Testis (tissue), 3 donors: Measurements from ENCODE around the gene ACSS1. TPM values are rescaled to one million over a fixed set of nuclear protein-coding genes. Genes with fewer than 3 reads are reported as not detected.

Experiments
- DNase-seq: peaks from one replicate; pipeline ENCODE4 v3.0.0-alpha.2; 2019
- H3K27ac ChIP-seq, 2 donors: fragments of 200-600 bp; sonication (generic); one replicate each; pipeline ENCODE4 v1.5.1; 2019
- H3K27me3 ChIP-seq: fragments of 200-600 bp; sonication (generic); one replicate; pipeline ENCODE4 v1.5.1; 2019
- H3K36me3 ChIP-seq: fragments of 200-600 bp; sonication (generic); one replicate; pipeline ENCODE4 v1.5.1; 2017; ENCODE audit warnings: low read depth; ENCODE audit errors: missing control alignments
- H3K4me1 ChIP-seq: fragments of 200-600 bp; sonication (generic); one replicate; pipeline ENCODE4 v1.5.1; 2019
- H3K4me3 ChIP-seq, 2 donors: fragments of 200-600 bp; sonication (generic); one replicate each; pipeline ENCODE4 v1.5.1; 2017 to 2019
- H3K9me3 ChIP-seq: fragments of 200-600 bp; sonication (generic); one replicate; pipeline ENCODE4 v1.5.1; 2017
- POLR2A ChIP-seq: fragments of 450-650 bp; IDR thresholded peaks from one replicate; pipeline ENCODE4 v1.6.1; 2017; ENCODE audit warnings: antibody characterized with exemption, mild to moderate bottlenecking, moderate library complexity
- WGBS, 2 donors: methylation state at CpG; one replicate each; pipeline ENCODE4 v1.1.5; 2018; 5-methylcytosine and 5-hydroxymethylcytosine counted together
- intact Hi-C: fragments of 100-400 bp; cut with DNase I; formaldehyde crosslinking; loops from one replicate; pipeline ENCODE4 v1.15.1; 2023; ENCODE audit warnings: low total_unique reads
- polyA plus RNA-seq: library from polyadenylated mRNA; stranded (reverse); fragments of 350-450 nt; fragmentation: Illumina TruSeq; extraction: RNeasy Lipid Tissue Mini Kit (QIAGEN cat#74804); gene quantifications from one replicate; pipeline ENCODE4 v1.2.3, GENCODE V29; 2014; ENCODE audit warnings: low read depth, low replicate concordance; ENCODE audit not compliant: insufficient read depth
- total RNA-seq, 2 donors: library from RNA; depleted of rRNA; stranded (reverse); fragments of >200 nt; gene quantifications; one replicate each; pipeline ENCODE4 v1.2.3, GENCODE V29; 2016
- TF ChIP-seq, protein P1 (sequence below), 3 experiments: fragments of 450-650 bp in 2 of 3; fragments of 200-600 bp in 1 of 3; sonication (generic) in 1 of 3; IDR thresholded peaks; one replicate each; pipeline ENCODE4 v1.5.1; 2016 to 2019; ENCODE audit warnings: antibody characterized with exemption in 3 of 3, mild to moderate bottlenecking in 2 of 3, moderate library complexity in 1 of 3

The ACSS1 gene
- total and polyA plus RNA-seq, 3 donors from 2014 or later, result 61.5 to 184 (median 162) TPM

DNA sequence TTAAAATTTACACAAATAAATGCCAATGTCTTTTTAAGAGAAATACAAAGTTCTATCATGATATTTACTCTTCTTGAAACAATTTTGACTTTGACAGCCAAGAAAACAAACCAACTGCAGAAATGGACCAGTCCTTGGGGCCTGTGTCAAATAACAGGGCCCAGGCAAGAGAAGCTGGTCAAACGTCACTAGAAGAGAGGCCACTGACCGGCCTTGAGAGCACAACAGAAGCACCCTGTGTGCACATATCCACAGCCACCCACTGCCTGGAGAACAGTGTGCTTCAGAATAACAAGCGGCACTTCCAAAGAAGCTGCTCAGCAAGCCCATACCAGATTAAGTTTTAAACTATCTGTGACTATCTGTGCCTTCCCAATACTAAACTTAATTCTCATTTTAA is 80.1 kb downstream of the ACSS1 start:
- peaks cover 37% of the 10 kb centered on the region for H3K4me1 ChIP-seq
- no peaks in the 10 kb centered on the region for H3K9me3 ChIP-seq
- no peak overlapping the region for H3K4me3 ChIP-seq
- peak; percentile 87 for DNase-seq
- TF ChIP-seq POLR2A, result no peak
- H3K27me3 ChIP-seq, result no peaks in the 10 kb centered on the region
- no peaks in the 10 kb centered on the region for H3K36me3 ChIP-seq
- peak overlapping the region; percentile 82 to 87 for H3K27ac ChIP-seq
- 50 to 63% methylated on average over 3 of the region's 3 CpGs for WGBS, 2 donors
- intact Hi-C loops, result no loop called here

DNA sequence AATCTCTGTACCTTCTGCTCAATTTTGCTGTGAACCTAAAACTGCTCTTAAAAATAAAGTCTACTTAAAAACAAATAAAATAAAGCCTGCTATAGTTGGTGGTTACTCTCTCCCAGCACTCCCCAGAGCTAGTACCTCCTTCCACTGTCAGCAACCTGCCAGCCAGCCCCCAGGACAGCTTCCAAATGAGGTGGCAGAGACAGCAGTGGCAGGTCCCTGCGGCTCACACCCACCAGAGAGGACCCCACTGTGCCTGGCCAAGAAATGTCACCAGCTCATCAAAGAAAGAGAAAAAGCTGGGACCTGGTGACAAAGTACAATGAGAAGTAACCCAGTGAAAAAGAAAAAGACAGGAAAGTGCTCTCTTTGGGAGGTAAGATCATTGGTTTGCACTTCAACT is 80.6 kb downstream of the ACSS1 start:
- 58 to 96% methylated on average over 1 of the region's 1 CpG for WGBS, 2 donors
- Histone ChIP-seq H3K9me3 (no peaks in the 10 kb centered on the region), H3K27me3 (no peaks in the 10 kb centered on the region), H3K4me3 (no peak overlapping the region), H3K27ac (peak overlapping the region; percentile 82 to 87), H3K36me3 (no peaks in the 10 kb centered on the region), H3K4me1 (peaks cover 33% of the 10 kb centered on the region)
- intact Hi-C loops, result no loop called here
- no peak for DNase-seq
- TF ChIP-seq, protein P1, sequence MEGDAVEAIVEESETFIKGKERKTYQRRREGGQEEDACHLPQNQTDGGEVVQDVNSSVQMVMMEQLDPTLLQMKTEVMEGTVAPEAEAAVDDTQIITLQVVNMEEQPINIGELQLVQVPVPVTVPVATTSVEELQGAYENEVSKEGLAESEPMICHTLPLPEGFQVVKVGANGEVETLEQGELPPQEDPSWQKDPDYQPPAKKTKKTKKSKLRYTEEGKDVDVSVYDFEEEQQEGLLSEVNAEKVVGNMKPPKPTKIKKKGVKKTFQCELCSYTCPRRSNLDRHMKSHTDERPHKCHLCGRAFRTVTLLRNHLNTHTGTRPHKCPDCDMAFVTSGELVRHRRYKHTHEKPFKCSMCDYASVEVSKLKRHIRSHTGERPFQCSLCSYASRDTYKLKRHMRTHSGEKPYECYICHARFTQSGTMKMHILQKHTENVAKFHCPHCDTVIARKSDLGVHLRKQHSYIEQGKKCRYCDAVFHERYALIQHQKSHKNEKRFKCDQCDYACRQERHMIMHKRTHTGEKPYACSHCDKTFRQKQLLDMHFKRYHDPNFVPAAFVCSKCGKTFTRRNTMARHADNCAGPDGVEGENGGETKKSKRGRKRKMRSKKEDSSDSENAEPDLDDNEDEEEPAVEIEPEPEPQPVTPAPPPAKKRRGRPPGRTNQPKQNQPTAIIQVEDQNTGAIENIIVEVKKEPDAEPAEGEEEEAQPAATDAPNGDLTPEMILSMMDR (IDR thresholded peaks at IDR 0.05), result no peak
- no peak for TF ChIP-seq POLR2A

DNA sequence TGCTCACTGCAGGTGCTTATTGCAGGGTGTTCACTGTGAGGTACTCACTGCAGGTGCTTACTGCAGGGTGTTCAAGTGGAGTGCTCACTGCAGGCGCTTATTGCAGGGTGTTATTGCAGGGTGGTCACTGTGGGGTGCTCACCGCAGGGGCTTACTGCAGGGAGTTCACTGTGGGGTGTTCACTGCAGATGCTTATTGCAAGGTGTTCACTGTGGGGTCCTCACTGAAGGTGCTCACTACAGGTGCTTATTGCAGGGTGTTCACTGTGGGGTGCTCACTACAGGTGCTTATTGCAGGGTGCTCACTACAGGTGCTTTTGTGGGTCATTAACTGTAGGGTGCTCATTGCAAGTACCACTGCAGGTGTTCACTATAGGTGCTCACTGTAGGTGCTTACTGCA is 85.6 kb downstream of the ACSS1 start:
- Histone ChIP-seq H3K4me3 (no peak overlapping the region), H3K4me1 (peaks cover 3% of the 10 kb centered on the region), H3K27ac (no peak overlapping the region), H3K27me3 (no peaks in the 10 kb centered on the region), H3K36me3 (no peaks in the 10 kb centered on the region), H3K9me3 (no peaks in the 10 kb centered on the region)
- intact Hi-C loops, result no loop called here
- TF ChIP-seq, protein P1 (IDR thresholded peaks at IDR 0.05), result no peak
- no peak for TF ChIP-seq POLR2A
- WGBS, 2 donors, result 96% methylated on average over 2 of the region's 2 CpGs; no CpG with 5 or more reads in 1 of the 2 donors
- no peak for DNase-seq

DNA sequence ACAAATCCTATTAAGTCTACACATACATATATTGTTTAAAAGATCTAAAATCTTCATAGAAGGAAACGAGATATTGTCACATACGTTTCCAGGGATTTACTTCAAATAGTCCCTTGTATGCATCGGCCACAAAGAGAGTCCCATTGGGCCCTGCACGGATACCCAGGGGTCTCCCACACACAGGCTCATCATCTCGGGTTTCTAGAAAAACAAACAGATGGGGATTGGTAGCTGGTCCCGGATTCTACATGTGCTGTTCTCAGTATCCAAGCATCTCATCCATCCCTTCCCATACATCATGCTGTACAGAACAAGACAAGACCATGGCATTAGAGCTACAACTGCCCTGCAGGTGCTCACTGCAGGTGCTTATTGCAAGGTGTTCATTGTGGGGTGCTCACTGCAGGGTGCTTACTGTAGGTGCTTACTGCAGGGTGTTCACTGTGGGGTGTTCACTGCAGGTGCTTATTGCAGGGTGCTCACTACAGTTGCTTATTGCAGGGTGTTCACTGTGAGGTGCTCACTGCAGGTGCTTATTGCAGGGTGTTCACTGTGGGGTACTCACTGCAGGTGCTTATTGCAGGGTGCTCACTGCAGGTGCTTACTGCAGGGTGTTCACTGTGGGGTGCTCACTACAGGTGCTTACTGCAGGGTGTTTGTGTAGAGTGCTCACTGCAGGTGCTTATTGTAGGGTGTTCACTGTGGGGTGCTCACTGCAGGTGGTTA is 86.4 kb downstream of the ACSS1 start:
- Histone ChIP-seq H3K36me3 (no peaks in the 10 kb centered on the region), H3K27ac (no peak overlapping the region), H3K27me3 (no peaks in the 10 kb centered on the region), H3K9me3 (no peaks in the 10 kb centered on the region), H3K4me1 (no peaks in the 10 kb centered on the region), H3K4me3 (no peak overlapping the region)
- DNase-seq, result no peak
- TF ChIP-seq, protein P1 (IDR thresholded peaks at IDR 0.05), result no peak
- no peak for TF ChIP-seq POLR2A
- intact Hi-C loops, result no loop called here
- WGBS, 2 donors, result 81% methylated on average over 6 of the region's 6 CpGs

DNA sequence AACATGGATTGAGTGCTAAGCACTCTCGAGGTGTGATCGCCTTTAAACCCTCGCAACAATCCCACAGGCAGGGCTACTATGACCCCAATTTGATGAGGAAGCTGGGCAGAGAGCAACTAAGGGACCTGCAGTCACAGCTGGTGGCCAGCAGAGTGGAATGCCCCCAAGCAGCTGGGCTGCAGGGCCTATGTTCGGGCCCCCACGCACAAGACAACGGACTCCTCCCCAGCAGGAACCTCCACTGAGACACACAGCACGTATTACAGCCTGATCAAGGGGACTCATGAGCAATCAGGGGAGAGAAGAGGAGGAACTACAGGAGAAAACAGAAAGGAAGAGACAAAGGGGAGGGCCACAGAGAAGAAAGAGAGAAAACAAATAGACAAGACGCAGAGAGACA is 87.2 kb downstream of the ACSS1 start:
- intact Hi-C loops, result no loop called here

More for the DNA sequence above, 87.2 kb downstream of the ACSS1 start:
- Histone ChIP-seq H3K36me3 (no peaks in the 10 kb centered on the region), H3K9me3 (no peaks in the 10 kb centered on the region), H3K27ac (no peak overlapping the region), H3K27me3 (no peaks in the 10 kb centered on the region), H3K4me3 (no peak overlapping the region), H3K4me1 (no peaks in the 10 kb centered on the region)
- WGBS, 2 donors, result 84 to 90% methylated on average over 8 of the region's 8 CpGs
- TF ChIP-seq POLR2A, result no peak
- TF ChIP-seq, protein P1 (IDR thresholded peaks at IDR 0.05), result no peak
- DNase-seq, result no peak
